ENCODE data around the gene SLC25A1. TPM values are rescaled to one million over a fixed set of nuclear protein-coding genes. Genes with fewer than 3 reads are reported as not detected.
A peak's percentile ranks its signal among the peaks of the same experiment; 100 is the strongest.

SLC25A1 gene
- total and polyA plus RNA-seq, 7 donors, result 7.3 to 23.1 (median 10.8) TPM

DNA sequence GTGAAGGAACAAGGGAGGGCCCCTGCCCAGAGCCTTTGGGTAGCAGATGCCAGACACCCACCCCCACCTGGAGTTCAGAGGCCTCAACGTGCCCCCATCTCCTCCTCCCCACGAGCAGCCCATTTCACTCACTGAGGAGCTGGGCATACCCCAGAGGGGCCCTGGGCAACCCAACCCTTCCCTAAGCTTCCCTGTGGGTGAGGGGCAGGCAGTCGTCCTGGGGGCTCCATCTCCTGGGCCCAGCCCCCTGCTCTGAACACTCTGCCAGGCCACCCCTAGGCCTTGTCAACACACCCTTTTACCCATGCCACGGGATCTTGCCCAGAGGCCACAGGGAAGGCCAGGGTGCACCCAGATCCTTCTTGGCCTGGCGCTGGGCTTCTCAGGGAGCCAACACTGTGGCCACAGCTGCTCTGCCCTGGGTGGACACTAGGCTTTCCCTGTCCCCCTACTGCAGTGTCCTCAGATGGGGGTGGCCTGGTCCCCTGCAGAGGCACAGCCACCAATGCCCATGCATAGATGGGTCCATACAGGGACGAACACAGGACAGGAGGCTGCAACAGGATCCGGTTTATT lies 3.4 kb downstream of the SLC25A1 start:
- 56 to 66% (median 65%) methylated on average over 7 of the region's 7 CpGs for WGBS, 3 donors
- Histone ChIP-seq H3K36me3 (ENCODE audit: insufficient read depth in 1 of 2, low read depth in 1 of 2) (peaks cover 0 to 25% of the 10 kb centered on the region in 2 donors), H3K27me3 (ENCODE audit: insufficient read depth in 3 of 3, low read length in 2 of 3) (no peaks in the 10 kb centered on the region), H3K9me3 (no peaks in the 10 kb centered on the region), H3K4me1 (peaks cover 27% of the 10 kb centered on the region), H3K27ac (peak overlapping the region; percentile 60), H3K4me3 (no peak overlapping the region)
- ATAC-seq, result no peak
- TF ChIP-seq, protein P1, sequence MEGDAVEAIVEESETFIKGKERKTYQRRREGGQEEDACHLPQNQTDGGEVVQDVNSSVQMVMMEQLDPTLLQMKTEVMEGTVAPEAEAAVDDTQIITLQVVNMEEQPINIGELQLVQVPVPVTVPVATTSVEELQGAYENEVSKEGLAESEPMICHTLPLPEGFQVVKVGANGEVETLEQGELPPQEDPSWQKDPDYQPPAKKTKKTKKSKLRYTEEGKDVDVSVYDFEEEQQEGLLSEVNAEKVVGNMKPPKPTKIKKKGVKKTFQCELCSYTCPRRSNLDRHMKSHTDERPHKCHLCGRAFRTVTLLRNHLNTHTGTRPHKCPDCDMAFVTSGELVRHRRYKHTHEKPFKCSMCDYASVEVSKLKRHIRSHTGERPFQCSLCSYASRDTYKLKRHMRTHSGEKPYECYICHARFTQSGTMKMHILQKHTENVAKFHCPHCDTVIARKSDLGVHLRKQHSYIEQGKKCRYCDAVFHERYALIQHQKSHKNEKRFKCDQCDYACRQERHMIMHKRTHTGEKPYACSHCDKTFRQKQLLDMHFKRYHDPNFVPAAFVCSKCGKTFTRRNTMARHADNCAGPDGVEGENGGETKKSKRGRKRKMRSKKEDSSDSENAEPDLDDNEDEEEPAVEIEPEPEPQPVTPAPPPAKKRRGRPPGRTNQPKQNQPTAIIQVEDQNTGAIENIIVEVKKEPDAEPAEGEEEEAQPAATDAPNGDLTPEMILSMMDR (IDR thresholded peaks at IDR 0.05), result no peak
- DNase-seq, result peak in 1 of 2 donors; percentile 58
- intact Hi-C loops (cut with DNase I), result loop anchor here in 1 of 2 donors (5.0 kb wide), 1 partner anchor 33 kb away; the partner anchor contains the start of gene ESS2

DNA sequence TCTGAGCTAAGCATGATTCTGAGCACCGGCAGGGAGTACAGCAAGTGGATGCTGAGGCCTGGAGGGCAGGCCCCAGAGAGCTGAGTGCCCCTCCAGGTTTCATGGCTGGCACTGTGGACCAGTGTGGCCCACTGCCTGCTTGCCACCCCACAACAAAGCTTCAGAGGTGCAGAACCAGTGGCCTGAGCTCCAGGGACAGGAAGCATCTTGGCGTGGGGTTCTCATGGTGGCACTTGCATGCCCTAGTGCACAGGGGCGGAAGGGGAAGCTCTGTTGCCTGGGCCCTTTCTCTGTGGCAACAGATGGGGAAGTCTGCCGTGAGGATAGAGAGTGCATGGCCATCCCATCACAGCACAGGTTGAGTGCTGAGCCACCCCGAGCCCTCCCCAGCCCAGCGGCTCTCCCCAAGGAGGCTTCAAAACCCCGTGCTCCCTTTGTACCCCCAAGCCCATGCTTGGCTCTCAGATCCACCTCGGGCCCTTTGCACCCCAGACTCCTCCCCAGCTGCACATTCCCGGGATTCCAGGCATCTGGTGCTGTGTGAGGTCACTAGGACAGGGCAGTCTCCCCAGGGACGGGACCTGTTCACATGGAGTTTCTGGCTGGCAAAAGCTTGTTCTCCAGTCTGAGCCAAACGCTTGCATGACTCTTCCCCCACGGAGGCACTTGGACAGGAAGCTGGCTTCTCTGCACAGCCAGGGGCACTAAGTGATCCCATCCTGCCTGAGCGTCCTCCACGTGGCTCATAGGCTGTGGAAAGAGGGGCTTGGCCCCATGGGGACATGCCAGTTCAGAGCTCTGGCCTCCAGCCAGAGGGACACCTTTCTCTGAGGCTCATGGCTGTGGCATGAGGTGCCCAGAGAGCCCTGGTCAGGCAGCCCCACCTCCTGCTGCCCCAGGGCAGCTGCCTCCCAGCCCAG lies 4.2 kb downstream of the SLC25A1 start:
- H3K27ac ChIP-seq, result peak overlapping the region; percentile 60
- ATAC-seq (peak in 3 of 4 donors; percentile 14 to 34 (median 23)), DNase-seq (peak; percentile 72 to 85)
- TF ChIP-seq, protein P1 (IDR thresholded peaks at IDR 0.05), result no peak
- H3K36me3 ChIP-seq (ENCODE audit: insufficient read depth in 1 of 2, low read depth in 1 of 2), result peaks cover 0 to 18% of the 10 kb centered on the region in 2 donors
- peaks cover 26% of the 10 kb centered on the region for H3K4me1 ChIP-seq
- no peak overlapping the region for H3K4me3 ChIP-seq
- intact Hi-C loops (cut with DNase I), result loop anchor here in 1 of 2 donors (5.0 kb wide), 1 partner anchor 32 kb away; the partner anchor contains the start of gene ESS2
- WGBS, 3 donors, result 29 to 39% (median 32%) methylated on average over 14 of the region's 14 CpGs
- H3K27me3 ChIP-seq (ENCODE audit: insufficient read depth in 3 of 3, low read length in 2 of 3), result no peaks in the 10 kb centered on the region
- no peaks in the 10 kb centered on the region for H3K9me3 ChIP-seq

DNA sequence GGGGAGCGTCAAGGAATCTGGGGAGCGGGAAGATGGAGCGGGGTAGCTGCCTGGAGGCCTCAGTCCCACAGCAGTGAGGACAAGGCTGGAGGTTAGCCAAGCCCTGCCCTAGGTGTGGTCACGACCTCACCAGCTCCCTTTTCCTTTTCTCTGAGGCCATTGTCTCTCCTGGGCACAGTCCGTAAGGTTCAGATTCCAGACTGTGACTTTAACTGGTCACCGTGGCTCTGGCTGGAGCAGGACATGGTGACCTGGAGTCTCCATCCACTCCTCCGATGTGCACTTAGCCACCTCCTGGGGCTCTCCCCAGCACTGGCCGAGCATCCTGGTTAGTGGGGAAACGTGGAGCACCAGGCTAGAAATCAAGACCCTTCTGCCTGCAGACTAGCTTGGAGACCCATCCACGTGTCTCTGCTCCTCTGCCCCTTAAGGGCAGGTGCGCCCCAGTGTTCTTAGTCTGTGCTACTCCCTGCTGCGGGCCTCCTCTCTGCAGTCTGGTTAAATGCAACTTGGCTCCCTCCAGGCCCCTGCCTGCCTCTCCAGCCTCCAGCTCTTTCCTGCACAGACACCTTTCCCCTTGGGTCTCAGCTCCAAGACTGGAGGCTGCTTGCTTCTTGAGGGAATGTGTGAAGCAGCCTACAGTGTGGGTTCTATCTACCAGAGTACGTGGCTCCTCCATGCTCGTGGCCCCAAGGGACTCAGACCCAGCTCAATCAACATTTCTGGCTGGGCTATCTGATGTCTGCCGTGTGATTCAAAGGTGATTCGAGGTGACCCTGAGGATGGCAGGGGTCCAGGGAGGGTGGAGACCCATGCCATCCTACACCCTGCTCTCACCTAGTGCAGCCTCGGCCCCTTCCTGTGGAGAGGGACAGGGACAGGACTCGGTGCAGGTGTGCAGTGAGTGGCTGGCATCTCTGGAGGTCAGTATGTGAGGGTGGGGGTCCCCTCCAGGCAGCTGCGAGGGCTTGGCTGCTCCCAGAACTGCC lies 5.2 kb downstream of the SLC25A1 start:
- WGBS, 3 donors, result 51 to 61% (median 54%) methylated on average over 19 of the region's 19 CpGs
- Histone ChIP-seq H3K4me1 (peaks cover 21% of the 10 kb centered on the region), H3K4me3 (peak overlapping the region; percentile 81), H3K9me3 (no peaks in the 10 kb centered on the region), H3K36me3 (ENCODE audit: insufficient read depth in 1 of 2, low read depth in 1 of 2) (peaks cover 0 to 18% of the 10 kb centered on the region in 2 donors), H3K27me3 (ENCODE audit: insufficient read depth in 3 of 3, low read length in 2 of 3) (peaks cover 0 to 8% (median 6%) of the 10 kb centered on the region in 3 donors), H3K27ac (peak overlapping the region; percentile 41)
- ATAC-seq (no peak), DNase-seq (no peak)
- TF ChIP-seq, protein P1 (IDR thresholded peaks at IDR 0.05), result no peak
- intact Hi-C loops (cut with DNase I), result no loop called here

Data from psoas muscle (tissue), 8 donors.